Islet precursor cell (in vitro differentiated cells): ENCODE results near the gene SPON1.
"Not testable (repeated sequence)": the region's sequence is repeated elsewhere in the genome, so short reads cannot be mapped to it uniquely, and the experiment has no call there.

ENCODE experiments used
- DNase-seq: peaks from one replicate; pipeline ENCODE4 v3.0.0-alpha.2; 2018

The SPON1 gene

DNA sequence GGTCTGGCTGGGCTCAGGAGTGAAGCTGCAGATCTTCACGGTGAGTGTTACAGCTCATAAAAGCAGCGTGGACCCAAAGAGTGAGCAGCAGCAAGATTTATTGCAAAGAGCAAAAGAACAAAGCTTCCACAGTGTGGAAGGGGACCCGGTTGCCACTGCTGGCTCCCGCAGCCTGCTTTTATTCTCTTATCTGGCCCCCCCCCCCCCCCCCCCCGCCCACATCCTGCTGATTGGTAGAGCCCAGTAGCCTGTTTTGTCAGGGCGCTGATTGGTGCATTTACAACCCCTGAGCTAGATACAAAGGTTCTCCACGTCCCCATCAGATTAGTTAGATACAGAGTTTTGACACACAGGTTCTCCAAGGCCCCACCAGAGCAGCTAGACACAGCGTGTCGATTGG, 128.1 kb downstream of the SPON1 start:
- DNase-seq: not testable (repeated sequence)

- no peak for DNase-seq
These were observed 130.5 kb downstream of the SPON1 start for GRCh38 chr11:14093065-14093464.

DNA sequence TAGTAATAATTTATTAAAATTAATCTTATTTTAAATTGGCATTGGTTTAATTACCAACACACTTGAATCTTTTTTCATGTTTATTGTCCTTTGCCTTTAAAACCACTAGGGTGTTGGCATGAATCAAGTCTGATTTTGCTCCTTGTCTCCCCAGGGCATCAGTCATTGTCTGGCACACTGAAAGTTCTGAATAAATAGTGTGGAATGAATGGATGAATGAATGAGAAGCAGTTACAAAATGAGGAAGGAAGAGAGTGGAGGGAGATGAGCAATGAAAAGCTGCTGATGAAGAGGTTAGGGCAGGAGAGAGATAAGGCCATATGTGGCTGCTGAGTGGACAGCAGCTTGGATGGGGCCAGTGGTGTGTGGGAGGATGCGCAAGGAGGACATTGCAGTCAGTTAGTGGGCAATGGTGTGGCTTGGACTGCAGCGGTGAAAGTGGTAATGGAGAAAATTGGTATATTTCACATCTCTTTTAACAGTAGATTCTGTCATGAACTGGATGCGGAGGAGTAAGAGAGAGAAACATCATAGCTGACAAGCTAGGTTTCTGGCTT, 132.0 kb downstream of the SPON1 start:
- no peak for DNase-seq

GRCh38 chr11:14095882-14096281, 133.4 kb downstream of the SPON1 start:
- DNase-seq: no peak

GRCh38 chr11:14096606-14097005, 134.1 kb downstream of the SPON1 start:
- DNase-seq: no peak

DNA sequence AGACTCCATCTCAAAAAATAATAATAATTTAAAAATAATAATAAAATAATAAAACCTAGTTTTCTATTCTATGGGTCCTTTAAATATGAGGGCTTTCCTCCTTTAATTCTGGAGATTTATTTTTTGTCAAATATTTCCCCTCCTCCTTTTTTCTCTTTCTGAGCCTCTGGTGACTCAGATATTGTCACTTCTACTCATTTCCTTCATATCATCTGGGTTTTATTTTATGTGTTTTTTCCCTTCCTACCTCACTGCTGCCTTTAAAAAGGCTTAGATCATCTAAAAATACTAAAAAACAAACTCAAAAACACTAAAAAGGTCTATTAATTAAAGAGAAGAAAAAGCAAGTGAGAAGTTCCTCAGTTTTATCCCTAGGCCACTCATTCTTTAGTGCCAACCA, 138.9 kb downstream of the SPON1 start:
- no peak for DNase-seq

DNA sequence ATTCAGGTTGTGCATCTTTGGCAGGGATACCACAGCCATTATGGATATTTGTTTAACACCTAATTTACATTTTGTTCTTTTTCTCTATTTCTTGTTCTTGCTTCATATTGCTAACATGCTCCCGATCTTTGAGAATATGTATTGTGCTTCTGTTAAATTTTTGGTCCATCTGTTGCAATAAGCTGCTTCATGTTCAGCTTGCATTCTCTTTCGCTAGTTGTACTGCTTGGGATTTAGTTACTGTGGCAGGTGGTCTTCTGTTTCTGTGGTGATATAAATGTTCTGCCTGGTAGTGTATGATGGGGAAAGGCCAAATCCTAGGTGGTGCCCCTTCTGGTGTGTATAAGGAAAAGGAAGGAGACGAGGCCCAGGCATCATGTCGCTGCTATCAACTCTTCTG, 140.2 kb downstream of the SPON1 start:
- no peak for DNase-seq

DNA sequence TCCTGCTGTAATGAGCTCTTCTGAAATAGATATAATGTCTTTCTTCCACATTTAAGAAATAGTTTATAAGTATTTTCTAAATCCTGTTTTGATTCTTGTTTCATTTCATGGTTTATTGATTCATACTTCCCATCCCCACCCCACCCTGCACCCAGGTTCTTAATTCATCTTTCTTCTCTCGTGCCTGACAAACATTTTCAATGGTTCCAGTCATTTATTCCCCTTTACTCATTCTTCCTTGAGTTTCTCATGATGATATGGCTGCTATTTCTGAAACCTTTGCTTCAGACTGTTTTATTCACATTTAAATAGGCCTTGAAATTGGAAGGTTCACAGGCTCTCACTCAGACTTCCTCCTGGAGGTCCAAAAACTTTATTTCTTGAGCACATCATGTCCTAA, 142.9 kb downstream of the SPON1 start:
- no peak for DNase-seq

- no peak for DNase-seq
These were observed 144.0 kb downstream of the SPON1 start for GRCh38 chr11:14106303-14107049.

GRCh38 chr11:14107050-14107430, 144.5 kb downstream of the SPON1 start:
- no peak for DNase-seq

- DNase-seq: no peak
These were observed 147.2 kb downstream of the SPON1 start for GRCh38 chr11:14109742-14110141.

DNA sequence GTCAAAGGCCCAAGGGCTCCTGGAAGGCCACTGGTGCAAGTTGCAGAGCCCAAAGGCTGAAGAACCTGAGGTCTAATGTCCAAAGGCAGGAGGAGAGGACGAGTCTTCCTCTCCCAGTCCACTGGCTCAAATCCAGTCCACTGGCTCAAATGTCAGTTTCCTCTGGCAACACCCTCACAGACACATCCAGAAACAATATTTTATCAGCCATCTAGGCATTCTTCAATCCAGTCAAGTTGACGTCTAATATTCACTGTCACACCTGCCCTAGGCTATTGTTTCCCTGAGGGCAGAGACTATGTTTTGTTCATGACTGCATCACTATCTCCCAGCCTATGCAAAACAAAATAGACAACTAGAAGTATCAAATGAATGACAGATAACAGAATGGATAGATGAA, 148.1 kb downstream of the SPON1 start:
- no peak for DNase-seq

DNA sequence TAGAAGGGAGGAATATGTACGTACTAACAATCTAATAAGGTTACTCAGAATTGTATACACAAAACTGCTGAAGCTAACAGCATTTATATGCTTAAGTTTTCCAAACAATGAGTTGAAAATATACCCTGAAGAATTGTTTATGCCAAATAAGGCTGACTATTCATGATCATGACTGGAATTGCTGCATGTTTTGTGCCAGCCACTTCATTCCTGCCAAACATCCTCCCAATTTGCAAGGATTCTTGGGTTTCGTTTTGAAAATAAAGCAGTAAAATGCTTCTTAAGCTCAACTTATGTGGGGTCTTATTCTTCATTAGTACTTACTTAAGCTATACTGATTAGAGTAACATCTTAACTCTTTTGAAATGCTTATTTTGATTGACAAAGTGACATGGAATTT, 149.0 kb downstream of the SPON1 start:
- no peak for DNase-seq

DNA sequence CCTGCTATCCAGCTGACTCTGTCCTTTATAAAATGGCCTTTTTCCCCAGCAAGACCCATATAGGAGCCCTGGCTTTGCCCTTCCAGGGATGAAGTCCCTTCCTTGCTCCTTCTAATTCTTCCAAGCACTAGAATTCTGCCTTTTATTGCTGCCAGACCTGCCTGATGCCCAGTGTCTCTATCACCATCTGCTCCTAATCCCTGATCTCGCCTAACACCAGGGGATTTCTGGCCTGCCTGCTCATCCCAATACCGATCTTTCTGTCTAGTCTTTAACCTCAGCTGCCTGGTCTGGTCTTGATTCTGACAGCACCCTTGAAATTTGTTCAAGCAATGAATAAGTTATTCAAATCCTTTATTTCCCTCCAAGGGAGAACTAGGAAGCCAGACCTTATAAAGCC, 150.2 kb downstream of the SPON1 start:
- no peak for DNase-seq

DNA sequence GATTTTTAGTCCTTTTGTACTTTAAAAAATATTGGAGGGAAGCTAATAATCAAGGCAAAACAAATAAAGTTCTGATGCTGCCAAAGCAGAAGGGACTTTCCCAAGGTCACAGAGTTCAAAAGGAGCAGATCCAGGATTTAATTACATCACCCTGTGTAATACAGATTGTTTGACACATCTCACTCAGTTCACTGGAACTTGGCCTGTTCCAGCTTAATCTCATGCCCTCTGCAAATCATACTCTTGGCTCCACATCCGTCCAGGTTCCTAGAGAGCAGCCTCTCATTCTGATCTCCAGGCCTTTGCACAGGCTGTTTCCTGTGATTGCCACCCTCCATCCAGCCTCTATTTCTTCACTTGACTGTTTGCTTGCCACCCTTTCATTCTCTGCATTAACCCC, 151.7 kb downstream of the SPON1 start:
- DNase-seq: no peak

GRCh38 chr11:14114786-14115185, 152.3 kb downstream of the SPON1 start:
- no peak for DNase-seq

DNA sequence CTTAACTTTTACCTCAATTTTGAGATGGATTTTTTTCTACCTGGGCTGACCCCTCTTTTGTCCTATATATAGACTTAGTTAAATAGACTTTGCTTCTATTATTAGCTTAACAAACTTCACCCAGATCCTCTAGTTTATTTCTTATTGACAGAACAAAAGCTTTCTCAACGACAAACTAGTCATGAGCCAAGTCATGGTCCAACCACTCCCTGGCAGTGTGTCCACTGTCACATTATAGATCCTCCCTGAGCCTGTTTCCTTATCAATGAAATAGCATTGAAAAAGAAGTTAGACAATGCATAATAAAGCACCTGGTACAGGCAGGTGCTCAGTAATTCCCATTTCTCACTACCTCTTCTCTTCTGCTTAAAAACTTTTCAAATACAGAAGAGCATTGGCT, 155.1 kb downstream of the SPON1 start:
- DNase-seq: no peak

GRCh38 chr11:14118072-14118471, 155.5 kb downstream of the SPON1 start:
- no peak for DNase-seq

DNA sequence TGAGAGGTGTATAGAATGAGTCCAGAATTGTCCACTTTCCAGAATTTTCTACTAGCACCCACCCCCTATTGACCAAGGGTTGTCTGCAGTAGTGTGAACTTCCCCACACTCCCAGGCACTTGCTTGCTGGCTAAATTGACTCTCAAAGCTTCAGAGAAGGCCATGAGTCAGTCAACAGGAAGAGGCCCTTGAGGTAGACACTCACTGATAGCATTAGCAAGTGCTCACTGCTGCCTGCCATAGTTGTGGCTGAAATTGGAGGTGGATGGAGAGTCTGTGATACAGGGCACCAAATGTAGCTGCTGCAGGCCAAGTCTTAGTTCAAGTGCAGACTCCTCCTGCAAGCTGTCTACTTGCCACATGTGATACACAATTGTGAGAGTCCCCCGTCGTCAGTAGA, 156.8 kb downstream of the SPON1 start:
- DNase-seq: no peak

DNA sequence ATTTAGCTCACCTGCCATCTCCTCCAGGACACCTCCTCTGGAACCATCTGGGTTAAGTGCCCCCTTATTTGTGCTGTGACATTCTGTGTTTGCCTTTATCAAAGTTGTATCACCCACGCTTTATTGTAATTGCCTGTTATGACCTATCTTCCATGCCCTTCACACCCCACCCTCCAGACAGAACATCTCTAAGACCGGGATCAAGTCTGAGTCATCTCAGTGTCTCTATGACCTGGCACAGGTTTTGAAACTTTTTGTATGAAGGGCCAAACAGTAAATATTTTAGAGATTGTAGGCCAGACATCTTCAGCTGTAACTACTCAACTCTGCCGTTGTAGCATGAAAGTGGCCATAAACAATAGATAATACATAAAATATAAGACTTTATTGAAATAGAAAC, 161.8 kb downstream of the SPON1 start:
- DNase-seq: no peak

DNA sequence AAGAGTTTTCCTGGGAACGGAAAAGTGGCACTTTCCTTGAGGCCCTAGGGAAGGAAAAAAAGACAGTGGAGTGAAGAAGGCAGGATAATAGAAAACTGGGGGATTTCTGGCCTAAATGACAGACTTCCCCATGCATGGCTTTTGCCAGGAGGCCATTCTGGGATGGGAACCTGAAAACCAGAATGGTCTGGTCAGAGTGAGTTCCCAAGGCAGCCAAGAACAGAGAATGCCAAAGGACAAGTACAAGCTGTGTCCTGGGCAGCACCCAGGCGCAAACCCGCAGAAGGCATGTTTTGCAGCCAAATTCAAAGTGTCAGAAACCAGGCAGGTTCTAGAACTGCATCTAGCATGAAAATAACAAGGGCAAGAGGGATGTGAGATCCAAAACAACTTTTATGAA, 162.4 kb downstream of the SPON1 start:
- DNase-seq: no peak

DNA sequence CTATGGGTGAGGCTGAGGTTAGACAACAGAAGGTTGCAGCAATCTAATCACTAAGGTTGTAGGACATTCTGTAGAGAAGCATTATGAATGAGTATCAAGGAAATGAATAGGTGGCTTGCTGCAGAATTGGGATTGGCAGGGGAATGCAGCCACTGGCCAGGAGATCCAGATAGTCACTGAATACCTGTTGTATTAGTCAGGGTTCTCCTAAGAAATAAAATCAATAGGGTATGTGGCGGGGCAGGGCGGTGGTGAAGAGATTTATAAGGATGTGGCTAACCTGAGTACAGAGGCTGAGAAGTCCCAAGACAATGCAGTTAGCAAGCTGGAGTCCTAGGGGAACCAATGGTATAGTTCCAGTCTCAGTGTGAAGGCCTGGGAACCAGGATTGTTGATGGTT, 163.0 kb downstream of the SPON1 start:
- DNase-seq: no peak

GRCh38 chr11:14127679-14128078, 165.2 kb downstream of the SPON1 start:
- DNase-seq: no peak

DNA sequence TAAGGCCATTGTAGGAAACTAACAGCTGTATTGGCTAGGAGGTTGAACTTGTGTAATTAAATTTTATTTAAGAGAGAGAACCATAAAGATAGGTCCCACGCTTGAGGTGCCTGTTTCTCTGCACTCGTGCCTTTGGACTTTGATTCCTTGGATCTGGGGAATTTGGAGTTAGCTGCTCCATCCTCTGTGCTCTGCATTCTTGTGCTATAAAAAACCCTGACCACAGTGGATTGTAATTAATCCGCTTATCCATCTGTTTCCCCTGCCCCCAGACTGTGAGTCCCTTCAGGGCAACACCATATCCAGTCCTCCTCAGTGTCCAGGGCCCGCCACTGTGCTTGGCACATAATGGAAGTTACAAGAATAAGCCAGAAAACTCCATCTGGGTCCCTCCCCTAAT, 169.8 kb downstream of the SPON1 start:
- no peak for DNase-seq

DNA sequence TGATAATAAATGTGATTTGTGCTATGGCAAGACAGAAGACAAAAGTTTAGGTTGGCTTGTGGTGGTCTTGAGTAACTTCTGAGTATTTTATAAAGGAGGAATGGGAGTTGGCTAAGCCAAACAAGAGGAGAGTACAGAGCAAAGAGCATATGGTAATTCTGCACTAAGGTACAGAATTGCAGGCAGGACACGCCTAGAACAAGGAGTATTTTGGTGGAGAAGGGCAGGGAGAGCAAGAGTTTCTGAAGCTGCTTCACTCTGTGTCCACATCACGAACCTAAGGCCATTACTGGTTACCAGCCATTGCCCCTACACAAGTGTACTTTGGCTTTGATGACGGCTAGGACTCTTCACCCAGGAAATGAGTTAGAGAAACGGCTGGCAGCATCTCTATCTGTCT, 170.9 kb downstream of the SPON1 start:
- DNase-seq: no peak
